ENCODE data around the gene PCOLCE2. TPM values are rescaled to one million over a fixed set of nuclear protein-coding genes. Genes with fewer than 3 reads are reported as not detected.
A peak's percentile ranks its signal among the peaks of the same experiment; 100 is the strongest.

The PCOLCE2 gene
- total and polyA plus RNA-seq, 12 donors = 1.4 to 18.2 (median 4.3) TPM

DNA sequence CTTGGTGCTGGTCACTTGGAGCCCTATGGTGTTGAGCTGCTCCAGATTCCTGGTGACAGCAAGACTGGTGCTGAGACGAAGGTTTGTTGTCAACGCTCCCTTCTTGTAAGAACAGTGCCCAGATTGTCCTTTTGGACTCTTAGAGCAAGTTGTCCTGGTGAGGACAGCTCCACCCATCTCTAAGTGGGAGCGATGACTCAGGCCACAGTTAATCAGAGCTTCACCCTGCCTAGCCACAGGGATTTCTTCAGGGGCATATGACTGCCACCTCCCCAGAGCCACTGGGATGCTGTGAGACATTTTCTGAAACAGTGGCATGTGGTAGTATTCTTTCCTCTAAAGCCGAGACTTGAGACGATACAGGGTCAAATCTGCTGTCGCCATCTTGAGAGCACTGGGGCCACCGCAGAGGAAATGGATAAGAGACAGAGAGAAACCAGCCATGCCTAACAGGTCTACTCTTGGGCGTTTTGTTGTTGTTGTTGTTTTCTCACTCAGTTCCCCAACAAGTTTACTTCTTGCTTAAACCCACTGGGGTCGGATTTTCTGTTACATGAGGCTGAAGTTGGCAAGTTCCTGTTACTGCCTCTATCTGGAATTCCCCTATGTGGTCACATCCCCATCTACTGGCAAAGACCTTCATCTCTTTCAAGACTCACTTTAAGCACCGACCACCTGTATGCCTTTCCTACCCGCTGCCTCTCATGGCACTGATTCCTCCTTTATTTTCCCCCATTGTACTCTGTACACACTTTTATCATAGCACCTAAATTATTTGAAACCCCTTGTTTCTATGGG is 16.0 kb upstream of the PCOLCE2 start:
- H3K27ac ChIP-seq = no peak overlapping the region
- 76 to 81% (median 78%) methylated on average over 11 of the region's 11 CpGs for WGBS, 4 donors
- peak in 2 of 7 donors; percentile 9 to 22 for DNase-seq
- H3K27me3 ChIP-seq = no peaks in the 10 kb centered on the region
- no peaks in the 10 kb centered on the region for H3K4me1 ChIP-seq (replicated peaks in 1 of 2)
- TF ChIP-seq, protein P1, sequence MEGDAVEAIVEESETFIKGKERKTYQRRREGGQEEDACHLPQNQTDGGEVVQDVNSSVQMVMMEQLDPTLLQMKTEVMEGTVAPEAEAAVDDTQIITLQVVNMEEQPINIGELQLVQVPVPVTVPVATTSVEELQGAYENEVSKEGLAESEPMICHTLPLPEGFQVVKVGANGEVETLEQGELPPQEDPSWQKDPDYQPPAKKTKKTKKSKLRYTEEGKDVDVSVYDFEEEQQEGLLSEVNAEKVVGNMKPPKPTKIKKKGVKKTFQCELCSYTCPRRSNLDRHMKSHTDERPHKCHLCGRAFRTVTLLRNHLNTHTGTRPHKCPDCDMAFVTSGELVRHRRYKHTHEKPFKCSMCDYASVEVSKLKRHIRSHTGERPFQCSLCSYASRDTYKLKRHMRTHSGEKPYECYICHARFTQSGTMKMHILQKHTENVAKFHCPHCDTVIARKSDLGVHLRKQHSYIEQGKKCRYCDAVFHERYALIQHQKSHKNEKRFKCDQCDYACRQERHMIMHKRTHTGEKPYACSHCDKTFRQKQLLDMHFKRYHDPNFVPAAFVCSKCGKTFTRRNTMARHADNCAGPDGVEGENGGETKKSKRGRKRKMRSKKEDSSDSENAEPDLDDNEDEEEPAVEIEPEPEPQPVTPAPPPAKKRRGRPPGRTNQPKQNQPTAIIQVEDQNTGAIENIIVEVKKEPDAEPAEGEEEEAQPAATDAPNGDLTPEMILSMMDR (IDR thresholded peaks at IDR 0.05) = no peak
- no peak for TF ChIP-seq POLR2A (IDR thresholded peaks at IDR 0.05)
- no peaks in the 10 kb centered on the region for H3K9me3 ChIP-seq (replicated peaks in 1 of 3)
- intact Hi-C loops (cut with DNase I) = no loop called here
- H3K4me3 ChIP-seq = no peak overlapping the region
- no peaks in the 10 kb centered on the region for H3K36me3 ChIP-seq (replicated peaks in 1 of 2)

DNA sequence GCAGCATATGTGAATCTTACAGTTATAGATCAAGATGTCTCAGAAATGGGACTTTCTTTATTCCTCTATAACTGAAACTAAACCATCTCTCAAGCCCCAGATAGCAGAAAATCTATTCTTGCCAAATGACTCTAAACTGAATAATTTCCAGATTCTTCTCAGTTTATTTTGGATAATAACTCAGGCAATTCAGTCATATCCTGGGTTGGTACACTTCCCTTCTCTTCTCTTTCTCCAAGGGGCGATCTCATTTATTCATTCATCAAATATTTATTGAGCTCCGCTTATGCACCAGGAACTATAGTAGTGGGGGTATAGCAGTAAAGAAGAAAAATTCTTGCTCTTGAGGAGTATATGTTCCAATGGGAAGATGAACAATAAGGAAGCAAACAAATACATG is 13.5 kb upstream of the PCOLCE2 start:
- intact Hi-C loops (cut with DNase I) = no loop called here
- H3K9me3 ChIP-seq (replicated peaks in 1 of 3) = no peaks in the 10 kb centered on the region
- no peak overlapping the region for H3K4me3 ChIP-seq
- no peaks in the 10 kb centered on the region for H3K27me3 ChIP-seq
- TF ChIP-seq, protein P1 (IDR thresholded peaks at IDR 0.05) = no peak
- TF ChIP-seq POLR2A (IDR thresholded peaks at IDR 0.05) = no peak
- DNase-seq = no peak
- no peaks in the 10 kb centered on the region for H3K4me1 ChIP-seq (replicated peaks in 1 of 2)
- no peaks in the 10 kb centered on the region for H3K36me3 ChIP-seq (replicated peaks in 1 of 2)
- WGBS, 4 donors = 70 to 82% (median 80%) methylated on average over 2 of the region's 2 CpGs
- no peak overlapping the region for H3K27ac ChIP-seq

DNA sequence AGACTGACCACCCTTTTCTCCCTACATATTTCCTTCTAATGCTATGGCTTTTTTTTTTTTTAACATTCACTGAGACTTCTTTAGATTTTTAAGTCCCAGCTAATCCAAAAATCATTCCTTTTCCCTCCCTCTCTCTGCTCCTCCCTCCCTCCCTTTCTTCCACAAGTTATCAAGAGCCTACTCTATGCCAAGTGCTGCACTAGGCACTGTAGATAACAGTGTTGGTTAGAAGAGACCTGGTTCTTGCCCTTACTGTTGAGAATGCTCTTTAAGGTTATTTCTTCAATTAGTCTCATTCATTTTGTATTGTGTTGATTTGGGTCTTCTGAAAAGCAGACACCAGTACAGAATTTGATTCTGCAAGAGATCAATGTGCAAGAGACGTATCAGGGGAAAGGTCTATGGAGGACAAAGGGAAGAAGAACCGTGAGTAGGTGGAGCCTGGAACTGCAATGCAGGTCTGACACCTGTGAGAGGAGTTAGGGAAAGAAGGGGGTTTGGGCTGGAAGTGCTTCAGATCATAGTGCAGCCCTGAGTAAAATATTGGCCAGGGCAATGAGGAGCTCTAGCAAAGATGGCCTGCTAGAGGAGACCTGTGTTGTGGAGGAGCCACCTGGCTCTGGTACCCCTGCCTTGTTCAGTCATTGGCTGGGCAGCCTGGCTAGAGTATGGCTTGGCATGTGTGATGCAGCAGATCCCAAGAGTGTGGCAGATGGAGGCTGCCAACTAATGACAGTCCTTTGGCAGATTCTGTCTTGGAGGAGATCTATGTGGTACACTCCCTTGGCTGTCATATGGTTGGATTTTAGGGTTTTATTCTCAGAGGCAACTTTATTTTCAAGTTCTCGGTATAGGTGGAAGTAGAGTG is 9.7 kb upstream of the PCOLCE2 start:
- no peak overlapping the region for H3K27ac ChIP-seq
- H3K4me3 ChIP-seq = no peak overlapping the region
- H3K9me3 ChIP-seq (replicated peaks in 1 of 3) = no peaks in the 10 kb centered on the region
- no peaks in the 10 kb centered on the region for H3K36me3 ChIP-seq (replicated peaks in 1 of 2)
- H3K4me1 ChIP-seq (replicated peaks in 1 of 2) = no peaks in the 10 kb centered on the region
- WGBS, 4 donors = 78 to 87% (median 80%) methylated on average over 3 of the region's 3 CpGs
- H3K27me3 ChIP-seq = no peaks in the 10 kb centered on the region
- DNase-seq = no peak
- TF ChIP-seq, protein P1 (IDR thresholded peaks at IDR 0.05) = no peak
- no peak for TF ChIP-seq POLR2A (IDR thresholded peaks at IDR 0.05)
- intact Hi-C loops (cut with DNase I) = no loop called here

DNA sequence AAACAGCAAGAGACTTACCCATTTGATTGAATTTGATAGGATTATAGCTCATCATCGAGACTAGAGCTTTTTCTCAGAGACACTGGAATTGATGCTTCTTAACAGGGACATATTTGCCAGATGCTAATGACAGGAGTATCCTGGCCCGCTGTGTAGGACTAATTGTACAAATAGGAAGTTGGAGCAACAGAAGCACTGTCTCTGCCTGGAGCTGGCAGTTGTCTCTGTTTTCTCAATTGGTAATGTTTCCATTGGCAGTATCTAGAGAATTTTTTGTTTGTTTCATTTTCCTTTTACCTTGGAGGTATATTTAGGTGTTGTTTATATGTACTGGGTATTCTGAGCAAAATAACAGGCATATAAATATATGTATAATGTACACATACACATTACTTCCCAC is 8.9 kb upstream of the PCOLCE2 start:
- Histone ChIP-seq H3K27ac (no peak overlapping the region), H3K9me3 (replicated peaks in 1 of 3) (no peaks in the 10 kb centered on the region), H3K4me3 (no peak overlapping the region), H3K27me3 (no peaks in the 10 kb centered on the region), H3K36me3 (replicated peaks in 1 of 2) (no peaks in the 10 kb centered on the region), H3K4me1 (replicated peaks in 1 of 2) (no peaks in the 10 kb centered on the region)
- 63 to 74% (median 68%) methylated on average over 2 of the region's 2 CpGs for WGBS, 4 donors
- intact Hi-C loops (cut with DNase I) = no loop called here
- TF ChIP-seq, protein P1 (IDR thresholded peaks at IDR 0.05) = no peak
- no peak for TF ChIP-seq POLR2A (IDR thresholded peaks at IDR 0.05)
- DNase-seq = no peak

All from adrenal gland (tissue), 12 donors.